SK-N-MC (cell line): Measurements from ENCODE around the gene PPP1R7.

Experiments used
- EZH2 ChIP-seq: fragments of 200-600 bp; sonication (generic); IDR thresholded peaks from one replicate; pipeline ENCODE4 v1.6.1; 2017; ENCODE audit warnings: antibody characterized with exemption
- POLR2AphosphoS5 ChIP-seq: IDR thresholded peaks from 2 replicates; pipeline ENCODE4 v1.6.1; 2012; ENCODE audit warnings: mild to moderate bottlenecking, low read depth, low read length, borderline replicate concordance

DNA sequence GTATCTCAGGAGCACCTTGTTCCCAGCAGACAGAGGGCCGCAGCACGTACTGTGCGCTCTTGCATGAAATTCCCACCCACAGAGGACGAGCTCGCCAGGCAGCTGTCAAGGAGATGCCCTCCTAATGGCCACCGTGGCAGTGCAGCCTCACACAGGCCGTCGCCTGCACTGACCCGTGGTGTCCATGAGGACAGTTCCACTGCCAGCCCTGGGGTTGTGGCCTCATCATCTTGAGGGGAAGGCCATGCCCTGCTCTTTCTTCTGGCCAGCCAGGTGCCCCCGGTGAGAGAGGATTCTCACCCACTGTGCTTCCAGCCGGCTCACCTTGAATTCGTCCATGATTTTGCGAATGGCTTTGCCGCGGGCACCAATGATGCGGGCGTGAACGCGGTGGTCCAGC is 80.2 kb downstream of the PPP1R7 start:
- TF ChIP-seq POLR2AphosphoS5 (no peak), EZH2 (no peak)
